Neural progenitor cell (in vitro differentiated cells): ENCODE results near the gene PCYOX1L. TPM values are rescaled to one million over a fixed set of nuclear protein-coding genes. Genes with fewer than 3 reads are reported as not detected.

ENCODE experiments used
- DNase-seq: peaks from one replicate; pipeline ENCODE4 v3.0.0-alpha.2; 2016; ENCODE audit warnings: low spot score
- H2AFZ ChIP-seq: fragments of 200-600 bp; sonication (generic); replicated peaks from 2 replicates; pipeline ENCODE4 v1.6.1; 2016; ENCODE audit warnings: antibody characterized with exemption
- H3F3A ChIP-seq: fragments of 200-600 bp; sonication (generic); 2 replicates; pipeline ENCODE4 v1.6.1; 2016; ENCODE audit warnings: antibody characterized with exemption, low read depth
- H3K27ac ChIP-seq: fragments of 200-600 bp; sonication (generic); 2 replicates; pipeline ENCODE4 v1.5.1; 2016; ENCODE audit warnings: mild to moderate bottlenecking
- H3K27me3 ChIP-seq: fragments of 200-600 bp; sonication (generic); 2 replicates; pipeline ENCODE4 v1.6.1; 2016; ENCODE audit warnings: mild to moderate bottlenecking, moderate library complexity
- H3K36me3 ChIP-seq: fragments of 200-600 bp; sonication (generic); 2 replicates; pipeline ENCODE4 v1.5.1; 2016
- H3K4me1 ChIP-seq: fragments of 200-600 bp; sonication (generic); 2 replicates; pipeline ENCODE4 v1.6.1; 2016; ENCODE audit warnings: mixed run types
- H3K4me2 ChIP-seq: fragments of 200-600 bp; sonication (generic); 2 replicates; pipeline ENCODE4 v1.6.1; 2016
- H3K4me3 ChIP-seq: fragments of 200-600 bp; sonication (generic); 2 replicates; pipeline ENCODE4 v1.5.1; 2016
- H3K79me2 ChIP-seq: fragments of 200-600 bp; sonication (generic); 2 replicates; pipeline ENCODE4 v1.6.1; 2016; ENCODE audit warnings: low read depth
- H3K9ac ChIP-seq: fragments of 200-600 bp; sonication (generic); 2 replicates; pipeline ENCODE4 v1.6.1; 2016
- H3K9me3 ChIP-seq: fragments of 200-600 bp; sonication (generic); 2 replicates; pipeline ENCODE4 v1.5.1; 2016; ENCODE audit warnings: low read depth
- H4K20me1 ChIP-seq: fragments of 200-600 bp; sonication (generic); 2 replicates; pipeline ENCODE4 v1.6.1; 2016; ENCODE audit warnings: low read depth
- H3K27ac Mint-ChIP-seq: 3 replicates; pipeline ENCODE4 v1.8.0; 2021; ENCODE audit warnings: mixed read lengths
- H3K27me3 Mint-ChIP-seq: 2 replicates; pipeline ENCODE4 v1.8.0; 2022; ENCODE audit warnings: low read depth, mild to moderate bottlenecking, inconsistent platforms, moderate library complexity, mixed read lengths; ENCODE audit not compliant: insufficient read depth
- H3K36me3 Mint-ChIP-seq: 3 replicates; pipeline ENCODE4 v1.8.0; 2021; ENCODE audit warnings: mixed read lengths
- H3K4me1 Mint-ChIP-seq: 3 replicates; pipeline ENCODE4 v1.8.0; 2021; ENCODE audit warnings: mixed read lengths
- H3K4me3 Mint-ChIP-seq: 3 replicates; pipeline ENCODE4 v1.8.0; 2021; ENCODE audit warnings: mild to moderate bottlenecking, moderate library complexity, mixed read lengths
- H3K9me3 Mint-ChIP-seq: 3 replicates; pipeline ENCODE4 v1.8.0; 2020; ENCODE audit warnings: mixed read lengths
- CTCF ChIP-seq: fragments of 200-600 bp; sonication (generic); IDR thresholded peaks from 2 replicates; pipeline ENCODE4 v1.5.1; 2017; ENCODE audit warnings: antibody characterized with exemption, mild to moderate bottlenecking
- EZH2 ChIP-seq: fragments of 200-600 bp; sonication (generic); IDR thresholded peaks from 2 replicates; pipeline ENCODE4 v1.6.1; 2017; ENCODE audit warnings: antibody characterized with exemption, mild to moderate bottlenecking, moderate library complexity
- EZH2phosphoT487 ChIP-seq: fragments of 200-600 bp; sonication (generic); IDR thresholded peaks from 2 replicates; pipeline ENCODE4 v1.6.1; 2017; ENCODE audit warnings: antibody characterized with exemption
- total RNA-seq: library from RNA; depleted of rRNA; stranded (reverse); fragments of >200 nt; gene quantifications from 2 replicates; pipeline ENCODE4 v1.2.3, GENCODE V29; 2015; ENCODE audit warnings: low replicate concordance

PCYOX1L gene
- total RNA-seq, 1 donor from 2014 or later = 16.4 TPM

GRCh38 chr5:149345892-149346222 is 12.0 kb upstream of the PCYOX1L start:
- H3K4me2 ChIP-seq = peak overlapping the region; percentile 77
- H3K4me3 ChIP-seq = peak overlapping the region; percentile 60
- Mint-ChIP-seq H3K9me3 (no peaks in the 10 kb centered on the region), H3K27ac (peak overlapping the region; percentile 69), H3K4me3 (peak overlapping the region; percentile 96), H3K4me1 (peaks cover 24% of the 10 kb centered on the region), H3K36me3 (peaks cover 25% of the 10 kb centered on the region), H3K27me3 (no peaks in the 10 kb centered on the region)
- H3K79me2 ChIP-seq = peaks cover 42% of the 10 kb centered on the region
- peaks cover 10% of the 10 kb centered on the region for H4K20me1 ChIP-seq
- H3F3A ChIP-seq = peaks cover 5% of the 10 kb centered on the region
- H2AFZ ChIP-seq = peak overlapping the region; percentile 17
- H3K4me1 ChIP-seq = peaks cover 10% of the 10 kb centered on the region
- no peak for TF ChIP-seq CTCF
- TF ChIP-seq EZH2 = no peak
- no peak for TF ChIP-seq EZH2phosphoT487
- peak; percentile 31 for DNase-seq
- H3K9me3 ChIP-seq = no peaks in the 10 kb centered on the region
- peaks cover 18% of the 10 kb centered on the region for H3K36me3 ChIP-seq
- no peak overlapping the region for H3K27ac ChIP-seq
- no peaks in the 10 kb centered on the region for H3K27me3 ChIP-seq
- peak overlapping the region; percentile 60 for H3K9ac ChIP-seq

- Mint-ChIP-seq H3K27ac (no peak overlapping the region), H3K4me3 (no peak overlapping the region), H3K9me3 (no peaks in the 10 kb centered on the region), H3K36me3 (peaks cover 27% of the 10 kb centered on the region), H3K4me1 (peaks cover 24% of the 10 kb centered on the region), H3K27me3 (no peaks in the 10 kb centered on the region)
- peaks cover 11% of the 10 kb centered on the region for H3F3A ChIP-seq
- H3K9me3 ChIP-seq = no peaks in the 10 kb centered on the region
- peaks cover 10% of the 10 kb centered on the region for H3K4me1 ChIP-seq
- DNase-seq = no peak
- TF ChIP-seq EZH2 (no peak), EZH2phosphoT487 (no peak), CTCF (no peak)
- no peak overlapping the region for H3K4me3 ChIP-seq
- H2AFZ ChIP-seq = no peak overlapping the region
- peaks cover 10% of the 10 kb centered on the region for H4K20me1 ChIP-seq
- H3K4me2 ChIP-seq = no peak overlapping the region
- no peak overlapping the region for H3K9ac ChIP-seq
- peaks cover 38% of the 10 kb centered on the region for H3K36me3 ChIP-seq
- no peaks in the 10 kb centered on the region for H3K27me3 ChIP-seq
- peaks cover 63% of the 10 kb centered on the region for H3K79me2 ChIP-seq
- no peak overlapping the region for H3K27ac ChIP-seq
These were observed 9.3 kb upstream of the PCYOX1L start for GRCh38 chr5:149348518-149348917.

GRCh38 chr5:149349382-149349781 is 8.5 kb upstream of the PCYOX1L start:
- H3K36me3 ChIP-seq = peaks cover 38% of the 10 kb centered on the region
- peaks cover 18% of the 10 kb centered on the region for H3F3A ChIP-seq
- peaks cover 10% of the 10 kb centered on the region for H4K20me1 ChIP-seq
- Mint-ChIP-seq H3K36me3 (peaks cover 32% of the 10 kb centered on the region), H3K9me3 (no peaks in the 10 kb centered on the region), H3K4me3 (no peak overlapping the region), H3K27ac (no peak overlapping the region), H3K27me3 (no peaks in the 10 kb centered on the region), H3K4me1 (peaks cover 20% of the 10 kb centered on the region)
- H2AFZ ChIP-seq = no peak overlapping the region
- H3K4me3 ChIP-seq = no peak overlapping the region
- DNase-seq = no peak
- peaks cover 10% of the 10 kb centered on the region for H3K4me1 ChIP-seq
- H3K27ac ChIP-seq = no peak overlapping the region
- no peak overlapping the region for H3K9ac ChIP-seq
- no peak overlapping the region for H3K4me2 ChIP-seq
- TF ChIP-seq EZH2phosphoT487 (no peak), EZH2 (no peak), CTCF (no peak)
- H3K27me3 ChIP-seq = no peaks in the 10 kb centered on the region
- H3K79me2 ChIP-seq = peaks cover 63% of the 10 kb centered on the region
- no peaks in the 10 kb centered on the region for H3K9me3 ChIP-seq
